HG03457 (cell line): Measurements from ENCODE around the gene SMG9.

Experiments used
- ATAC-seq: cut with Tn5 transposase; IDR thresholded peaks from one replicate; pipeline ENCODE4 v1.9.1; 2021; ENCODE audit warnings: moderate number of reproducible peaks; ENCODE audit not compliant: unreplicated experiment

The SMG9 gene

GRCh38 chr19:43759515-43759914, 4.8 kb upstream of the SMG9 start:
- ATAC-seq, result no peak

DNA sequence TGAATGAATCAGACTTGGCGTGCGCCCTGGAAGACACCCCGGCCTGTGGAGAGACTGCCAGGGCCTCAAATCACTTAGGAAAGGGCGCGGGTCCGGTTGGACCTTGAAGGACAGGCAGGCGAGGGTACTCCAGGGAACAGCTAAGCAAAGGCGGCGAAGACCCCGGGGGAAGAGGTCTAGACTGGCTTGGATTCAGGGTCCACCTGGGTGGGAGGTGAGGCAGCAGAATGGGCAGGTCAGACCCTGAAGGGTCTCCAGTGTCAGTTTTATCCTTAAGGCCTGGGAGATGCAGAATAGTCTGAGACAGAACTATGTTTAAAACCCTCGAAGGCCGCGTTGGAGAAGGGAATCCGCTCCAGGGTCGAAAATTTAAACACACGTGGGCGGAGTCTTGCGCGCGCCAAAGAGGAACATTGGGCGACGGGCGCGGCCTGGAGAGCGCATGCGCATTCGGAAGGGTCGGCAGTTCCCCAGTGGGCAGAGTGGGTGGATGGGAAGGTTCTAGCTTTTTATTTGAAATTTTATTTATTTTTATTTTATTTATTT, 567 bp upstream of the SMG9 start:
- no peak for ATAC-seq

DNA sequence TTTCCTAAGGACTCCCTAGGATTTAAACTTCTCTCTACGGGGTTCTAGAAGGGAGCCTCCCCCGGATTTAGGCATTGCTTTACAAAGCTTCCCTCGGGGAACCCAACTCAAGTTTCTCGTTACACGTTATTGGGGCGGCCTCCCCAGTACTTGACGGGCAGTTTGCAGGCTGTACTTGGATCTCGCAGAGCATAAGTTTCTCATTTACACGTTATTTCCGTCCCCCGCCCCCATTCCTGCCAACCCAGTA, 584 bp downstream of the SMG9 start:
- ATAC-seq, result no peak

GRCh38 chr19:43752287-43752875, 2.4 kb downstream of the SMG9 start:
- ATAC-seq, result no peak

DNA sequence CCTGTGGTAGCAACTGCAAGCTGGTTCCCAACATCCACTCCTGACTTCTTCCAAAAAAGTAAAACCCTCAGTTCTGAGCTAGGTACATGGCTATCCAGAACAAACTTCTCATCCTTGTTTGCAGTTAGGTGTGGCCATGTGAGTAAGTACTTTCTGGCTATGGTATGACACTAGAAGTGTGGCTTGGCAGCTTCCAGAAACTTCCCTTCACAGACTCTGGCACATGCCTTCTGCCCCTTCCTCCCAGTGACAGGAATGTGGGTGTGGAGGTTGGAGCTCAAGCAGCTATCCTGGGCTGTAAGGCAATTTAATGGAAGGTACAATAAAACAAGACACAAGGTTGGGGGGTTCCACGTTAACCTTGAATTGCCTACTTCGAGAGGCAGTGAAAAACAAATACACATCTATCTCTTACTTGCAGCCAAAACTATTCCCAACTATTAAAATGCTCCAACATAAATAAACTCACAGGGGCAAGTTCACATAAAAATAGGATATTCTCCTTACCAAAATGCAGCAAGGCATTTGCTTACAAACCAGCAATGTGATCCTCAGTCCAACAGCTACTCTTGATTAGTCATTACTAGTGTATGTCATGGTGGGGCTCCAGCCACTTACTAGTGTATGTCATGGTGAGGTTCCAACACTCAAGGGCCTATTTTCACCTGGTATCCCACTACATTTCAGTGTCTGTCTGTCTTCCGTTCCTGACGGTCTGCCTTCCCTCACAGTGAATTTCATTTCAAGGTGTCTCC, 3.1 kb downstream of the SMG9 start:
- no peak for ATAC-seq

DNA sequence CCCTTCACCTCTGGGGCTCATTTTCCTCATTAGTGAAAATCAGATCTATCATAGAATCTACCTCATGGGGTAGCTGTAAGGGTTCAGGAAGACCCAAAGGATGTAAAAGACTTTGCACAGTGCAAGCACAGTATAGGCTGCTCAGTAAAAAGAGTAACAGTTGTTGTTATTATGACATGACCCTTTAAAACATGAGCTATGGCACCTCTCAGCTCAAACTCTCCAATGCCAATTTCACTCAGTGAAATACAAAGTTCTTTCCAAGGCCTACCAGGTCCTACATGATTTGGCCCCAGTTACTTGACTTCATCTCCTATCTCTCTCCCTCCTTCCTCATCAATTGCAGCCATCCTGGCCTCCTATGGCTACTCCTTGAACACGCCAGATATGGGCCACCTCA, 4.9 kb downstream of the SMG9 start:
- no peak for ATAC-seq

- no peak for ATAC-seq
Observed at GRCh38 chr19:43749152-43749551, 5.6 kb downstream of the SMG9 start.

DNA sequence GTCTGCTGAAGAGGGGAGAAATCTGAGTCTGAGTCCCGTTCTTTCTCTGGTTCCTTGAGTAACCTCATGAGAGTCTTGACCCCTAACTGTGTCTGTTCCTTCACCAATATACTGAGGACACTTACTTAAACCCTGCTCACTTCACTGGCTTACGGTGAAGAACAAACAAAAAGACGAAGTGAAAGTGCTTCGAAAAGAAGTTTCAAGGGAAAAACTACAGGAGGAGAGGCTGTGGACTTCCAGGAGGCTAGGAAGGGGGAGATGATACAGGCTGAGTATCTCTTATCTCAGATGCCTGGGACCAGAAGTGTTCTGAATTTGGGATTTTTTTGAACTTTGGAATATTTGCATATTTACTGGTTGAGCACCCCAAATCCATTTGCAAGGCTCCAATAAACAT, 6.1 kb downstream of the SMG9 start:
- no peak for ATAC-seq

DNA sequence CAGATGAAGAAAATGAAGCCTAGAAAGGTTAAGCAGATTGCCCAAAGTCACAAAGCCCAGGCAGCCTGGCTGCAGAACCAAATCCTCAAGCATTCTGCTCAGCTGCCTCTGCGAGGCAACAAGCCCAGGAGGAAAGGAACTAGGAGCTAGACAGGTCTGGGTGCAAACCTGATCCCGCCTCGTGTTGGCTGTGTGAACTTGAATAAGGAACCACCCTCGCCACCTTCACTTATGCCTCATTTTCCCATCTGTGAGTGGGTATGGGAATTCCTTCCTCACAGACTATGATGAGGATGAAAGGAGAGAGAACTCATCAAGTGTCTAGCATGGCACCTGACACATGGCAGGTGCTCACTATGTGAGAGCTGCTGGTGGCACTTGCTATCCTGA, 6.6 kb downstream of the SMG9 start:
- ATAC-seq, result no peak

GRCh38 chr19:43747557-43748204, 7.1 kb downstream of the SMG9 start:
- no peak for ATAC-seq

DNA sequence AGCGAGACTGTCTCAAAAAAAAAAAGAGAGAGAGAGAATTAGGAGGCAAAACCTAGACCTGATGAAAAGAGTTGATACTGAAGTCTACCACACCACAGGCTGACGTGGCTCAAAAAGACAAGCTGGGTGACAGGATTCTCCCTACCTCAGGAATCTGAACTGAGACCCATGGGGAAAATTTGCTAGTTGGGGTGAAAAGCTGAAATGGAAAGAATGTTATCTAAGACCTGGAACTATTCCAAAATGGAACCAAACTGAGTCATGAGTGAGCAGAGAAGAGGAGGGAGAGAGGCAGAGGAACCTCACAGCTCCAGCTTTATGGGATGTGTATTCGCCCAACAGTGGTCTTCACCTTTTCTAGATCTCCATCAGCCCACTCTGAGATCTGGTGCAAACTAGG, 11.7 kb downstream of the SMG9 start:
- ATAC-seq, result no peak

GRCh38 chr19:43741075-43741825, 13.5 kb downstream of the SMG9 start:
- no peak for ATAC-seq

GRCh38 chr19:43739439-43740235, 15.1 kb downstream of the SMG9 start:
- ATAC-seq, result no peak

GRCh38 chr19:43738780-43739211, 16.0 kb downstream of the SMG9 start:
- ATAC-seq, result no peak

DNA sequence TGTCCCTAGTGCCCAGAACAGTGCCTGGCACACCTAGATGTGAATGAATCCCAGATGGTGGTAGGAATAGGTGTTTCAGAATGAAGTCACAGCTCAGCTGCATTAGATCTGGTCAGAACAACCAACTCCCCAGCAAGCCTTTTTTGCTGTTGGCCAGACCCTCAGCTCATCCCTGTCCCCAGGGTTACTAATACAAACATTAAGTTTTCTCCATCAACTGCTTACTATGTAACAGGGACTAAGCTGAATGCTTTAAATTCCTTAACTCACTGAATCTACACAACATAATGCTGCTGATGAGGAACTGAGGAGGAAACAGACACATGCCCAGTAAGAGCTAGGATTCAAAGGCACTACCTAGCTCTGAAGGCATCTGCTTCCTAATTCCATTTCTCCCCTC, 18.8 kb downstream of the SMG9 start:
- no peak for ATAC-seq

DNA sequence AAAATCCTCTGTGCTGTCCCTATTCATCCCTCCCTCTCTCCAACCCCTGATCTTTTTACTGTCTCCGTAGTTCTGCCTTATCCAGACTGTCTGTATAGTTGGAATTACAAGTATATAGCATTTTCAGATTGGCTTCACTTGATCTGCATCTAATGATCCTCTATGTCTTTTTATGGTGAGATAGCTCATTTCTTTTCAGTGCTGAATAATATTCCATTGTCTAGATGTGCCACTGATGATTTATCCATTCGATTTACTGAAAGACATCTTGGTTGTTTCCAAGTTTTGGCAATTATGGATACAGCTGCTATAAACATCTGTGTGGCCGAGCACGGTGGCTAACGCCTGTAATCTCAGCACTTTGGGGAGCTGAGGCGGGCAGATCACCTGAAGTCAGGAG, 19.7 kb downstream of the SMG9 start:
- ATAC-seq, result no peak

DNA sequence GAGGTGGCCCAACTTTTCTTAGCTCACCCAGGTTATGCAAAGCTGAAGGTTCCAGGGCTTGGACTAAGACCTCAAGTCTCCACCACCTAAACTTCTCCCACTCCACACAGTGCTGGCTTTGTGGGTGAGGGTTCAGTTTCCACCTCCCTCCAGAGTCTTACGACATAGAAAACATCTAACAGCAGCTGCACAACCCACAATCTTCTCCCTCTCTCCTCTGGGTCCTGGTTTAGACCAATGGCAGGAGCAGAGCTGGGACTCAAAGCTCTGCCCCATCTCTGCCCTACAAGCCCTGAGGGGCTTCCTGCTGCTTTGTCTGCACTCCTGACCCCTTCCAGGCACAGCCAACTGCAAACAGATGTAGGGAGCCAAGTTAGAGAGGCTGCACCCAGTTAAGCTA, 22.9 kb downstream of the SMG9 start:
- no peak for ATAC-seq

DNA sequence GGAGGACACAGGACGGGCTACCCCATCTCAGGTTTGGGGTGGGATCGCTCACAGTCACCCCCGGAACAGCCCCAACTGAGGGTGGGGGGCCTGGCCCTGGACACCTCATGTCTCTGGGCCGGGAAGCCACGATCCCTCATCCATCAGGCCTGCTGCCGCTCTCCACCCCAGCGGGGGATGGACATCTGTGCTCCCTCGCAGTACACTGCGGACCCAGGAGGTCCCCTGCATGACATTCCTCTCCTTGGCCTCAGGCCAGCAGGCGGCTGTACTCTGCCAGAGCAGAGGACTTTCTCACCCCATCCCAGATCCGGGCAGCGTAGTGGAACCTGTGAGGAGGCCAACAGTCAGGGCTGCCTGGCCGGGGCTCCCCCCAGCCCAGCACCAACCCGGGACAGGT, 23.4 kb downstream of the SMG9 start:
- no peak for ATAC-seq

GRCh38 chr19:43729919-43730318, 24.8 kb downstream of the SMG9 start:
- no peak for ATAC-seq

DNA sequence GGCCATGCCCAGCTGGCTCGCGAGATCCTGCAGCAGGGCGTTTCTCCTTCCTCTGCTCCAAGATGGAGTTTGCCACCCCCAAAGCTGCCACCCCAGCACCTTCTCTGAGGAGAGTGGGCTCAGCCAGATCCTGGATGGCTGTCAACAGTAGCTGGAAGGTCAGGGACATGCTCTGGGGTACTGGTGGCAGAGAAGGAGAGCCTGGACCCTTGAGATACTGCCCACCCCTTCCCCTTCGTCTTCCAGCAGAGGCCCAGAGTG, 27.2 kb downstream of the SMG9 start:
- no peak for ATAC-seq
